GM12878 (cell line): ENCODE measurements around the gene RALGDS. TPM values are rescaled to one million over a fixed set of nuclear protein-coding genes. Genes with fewer than 3 reads are reported as not detected.

Source experiments
- ATAC-seq: fragments of 200-7000 bp; cut with Tn5 transposase; 3 replicates; pipeline ENCODE4 v1.9.1; 2020; ENCODE audit warnings: mild to moderate bottlenecking, moderate library complexity
- BruUV-seq: library from RNA; stranded (reverse); fragments of 400-500 nt; replicated peaks from 2 replicates; lab custom pipeline; 2021; lab: Mats Ljungman, UMichigan
- CTCF ChIA-PET: fragments of 300-600 bp; sonication (Branson Sonifier 250); formaldehyde crosslinking; extraction: SDS; loops from one replicate; lab custom pipeline; 2021; ENCODE audit warnings: inconsistent platforms; lab: Yijun Ruan, JAX
- POLR2A ChIA-PET: fragments of 350-600 bp; formaldehyde crosslinking; extraction: SDS; loops from one replicate; lab custom pipeline; 2021; ENCODE audit warnings: inconsistent platforms; lab: Charles Lee
- RAD21 ChIA-PET: fragments of 300-600 bp; sonication (Branson Sonifier 250); formaldehyde crosslinking; loops from one replicate; lab custom pipeline; 2023; ENCODE audit warnings: antibody characterized with exemption; ENCODE audit not compliant: unreplicated experiment; lab: Charles Lee
- SMC1A ChIA-PET: fragments of 300-600 bp; sonication (Branson Sonifier 250); formaldehyde crosslinking; loops from one replicate; lab custom pipeline; 2023; ENCODE audit not compliant: unreplicated experiment, uncharacterized antibody; lab: Charles Lee
- DNase-seq: peaks from one replicate; pipeline ENCODE4 v3.0.0-alpha.2; 2011; ENCODE audit warnings: low read depth, low spot score
- FAIRE-seq: peaks from 3 replicates; lab custom pipeline; 2011; peaks lifted over from hg19 to GRCh38; lab: Jason Lieb, UNC
- H2AFZ ChIP-seq: 2 replicates; pipeline ENCODE4 v1.6.0; 2011; ENCODE audit warnings: low read depth, low read length, control low read depth; ENCODE audit not compliant: control insufficient read depth
- H3K27ac ChIP-seq: 2 replicates; pipeline ENCODE4 v1.5.1; 2011; ENCODE audit warnings: control low read depth; ENCODE audit not compliant: control insufficient read depth, insufficient read depth
- H3K27me3 ChIP-seq, 2 experiments: replicated peaks in 1 of 2; 2 replicates each; pipeline versions ENCODE4 v1.6.0 to v1.6.1; 2011; ENCODE audit warnings: low read length in 1 of 2; ENCODE audit not compliant: control insufficient read depth in 2 of 2, insufficient read depth in 2 of 2
- H3K36me3 ChIP-seq, 2 experiments: 2 replicates each; pipeline ENCODE4 v1.5.1; 2011; ENCODE audit warnings: low read length in 1 of 2; ENCODE audit not compliant: control insufficient read depth in 2 of 2, insufficient read depth in 2 of 2
- H3K4me1 ChIP-seq: 2 replicates; pipeline ENCODE4 v1.6.1; 2011; ENCODE audit warnings: mild to moderate bottlenecking, low read length, moderate library complexity, mixed read lengths; ENCODE audit not compliant: control insufficient read depth, insufficient read depth
- H3K4me2 ChIP-seq: 2 replicates; pipeline ENCODE4 v1.6.0; 2011; ENCODE audit warnings: control low read depth; ENCODE audit not compliant: control insufficient read depth, insufficient read depth
- H3K4me3 ChIP-seq: fragments of 200-600 bp; sonication (generic); 2 replicates; pipeline ENCODE4 v1.5.1; 2016
- H3K79me2 ChIP-seq: 2 replicates; pipeline ENCODE4 v1.6.0; 2011; ENCODE audit warnings: low read length; ENCODE audit not compliant: control insufficient read depth, insufficient read depth
- H3K9ac ChIP-seq: 2 replicates; pipeline ENCODE4 v1.8.0; 2011; ENCODE audit warnings: low read length, control low read depth, mixed read lengths; ENCODE audit not compliant: control insufficient read depth, insufficient read depth
- H3K9me3 ChIP-seq: replicated peaks from 3 replicates; pipeline ENCODE4 v1.5.1; 2011; ENCODE audit warnings: mild to moderate bottlenecking, low read length; ENCODE audit not compliant: control insufficient read depth, insufficient read depth
- H4K20me1 ChIP-seq: 2 replicates; pipeline ENCODE4 v1.6.0; 2011; ENCODE audit not compliant: control insufficient read depth, insufficient read depth
- IKZF2 ChIP-seq, 2 experiments: fragments of 450-650 bp; IDR thresholded peaks; 2 replicates each; pipeline ENCODE4 v1.6.1; 2017; ENCODE audit warnings: mild to moderate bottlenecking in 2 of 2, moderate library complexity in 2 of 2
- LARP7 ChIP-seq: fragments of 450-650 bp; IDR thresholded peaks from 2 replicates; pipeline ENCODE4 v1.6.1; 2017; ENCODE audit warnings: mild to moderate bottlenecking
- NFYB ChIP-seq: IDR thresholded peaks from 2 replicates; pipeline ENCODE4 v1.6.1; 2011; ENCODE audit warnings: low read depth, mild to moderate bottlenecking, low read length, improper control_type of control experiment, moderate library complexity; ENCODE audit not compliant: insufficient read depth
- RAD21 ChIP-seq: IDR thresholded peaks from 2 replicates; pipeline ENCODE4 v1.6.1; 2011; ENCODE audit warnings: mild to moderate bottlenecking, low read depth, low read length, moderate library complexity; ENCODE audit not compliant: insufficient read depth
- RUNX3 ChIP-seq: IDR thresholded peaks from 2 replicates; pipeline ENCODE4 v1.6.1; 2012; ENCODE audit warnings: low read length, inconsistent platforms
- SMARCA5 ChIP-seq: fragments of 450-650 bp; IDR thresholded peaks from 2 replicates; pipeline ENCODE4 v1.6.1; 2017; ENCODE audit warnings: mild to moderate bottlenecking
- SMC3 ChIP-seq: IDR thresholded peaks from 2 replicates; pipeline ENCODE4 v1.6.1; 2011; ENCODE audit warnings: low read length, improper control_type of control experiment, borderline replicate concordance
- TBL1XR1 ChIP-seq: IDR thresholded peaks from 2 replicates; pipeline ENCODE4 v1.6.1; 2012; ENCODE audit warnings: low read depth, low read length, improper control_type of control experiment
- WGBS: methylation state at CpG from one replicate; pipeline ENCODE4 v1.1.6; 2016; ENCODE audit warnings: low lambda C conversion rate; ENCODE audit not compliant: insufficient replicate concordance, insufficient coverage; ENCODE audit errors: missing lambda C conversion rate; 5-methylcytosine and 5-hydroxymethylcytosine counted together
- in situ Hi-C: fragments of 300-500 bp; cut with MboI; formaldehyde crosslinking; loops from 9 replicates; pipeline ENCODE4 v1.14.3; 2018; ENCODE audit warnings: mixed read lengths
- intact Hi-C: fragments of 100-400 bp; cut with micrococcal nuclease; formaldehyde crosslinking; loops from one replicate; pipeline ENCODE4 v1.14.2; 2022; ENCODE audit not compliant: unreplicated experiment
- polyA plus RNA-seq, 11 experiments: library from polyadenylated mRNA; depleted of rRNA in 4 of 11; unstranded in 6 of 11; stranded (reverse) in 5 of 11; fragments of >200 nt; fragmentation: Nextera tagmentation in 4 of 11; fragmentation: Illumina TruSeq in 1 of 11; extraction: Ambion mirVana in 4 of 11; extraction: Trizol in 1 of 11; gene quantifications; 1 replicate in 1 of 11; 2 replicates in 10 of 11; pipeline versions ENCODE4 v1.2.1 to v1.2.3, GENCODE V29; 2011 to 2016; ENCODE audit warnings: inconsistent platforms in 2 of 11, missing spikeins in 2 of 11, low read depth in 1 of 11
- total RNA-seq, 4 experiments: library from RNA; depleted of rRNA in 3 of 4; stranded (reverse); fragments of >200 nt in 3 of 4; fragmentation: Illumina TruSeq in 1 of 4; extraction: Trizol in 1 of 4; gene quantifications; 2 replicates each; pipeline versions ENCODE4 v1.2.1 to v1.2.3, GENCODE V29; 2013 to 2021
- TF ChIP-seq, protein P1 (sequence below), 3 experiments: IDR thresholded peaks in 2 of 3; conservative IDR thresholded peaks in 1 of 3; 2 replicates each; pipeline ENCODE4 v1.5.1; 2011; ENCODE audit warnings: low read depth in 3 of 3, low read length in 3 of 3, mild to moderate bottlenecking in 3 of 3, control low read depth in 2 of 3, moderate library complexity in 2 of 3, inconsistent platforms in 1 of 3, mixed read lengths in 1 of 3; ENCODE audit not compliant: control insufficient read depth in 2 of 3, insufficient read depth in 1 of 3; ENCODE audit errors: extremely low read depth in 1 of 3

Gene RALGDS
- total and polyA plus RNA-seq, 10 of the 15 experiments (the other 5 are each of a cell fraction or from before 2014, with no cell fraction given), result 1.3 to 48.6 (median 21.2) TPM

DNA sequence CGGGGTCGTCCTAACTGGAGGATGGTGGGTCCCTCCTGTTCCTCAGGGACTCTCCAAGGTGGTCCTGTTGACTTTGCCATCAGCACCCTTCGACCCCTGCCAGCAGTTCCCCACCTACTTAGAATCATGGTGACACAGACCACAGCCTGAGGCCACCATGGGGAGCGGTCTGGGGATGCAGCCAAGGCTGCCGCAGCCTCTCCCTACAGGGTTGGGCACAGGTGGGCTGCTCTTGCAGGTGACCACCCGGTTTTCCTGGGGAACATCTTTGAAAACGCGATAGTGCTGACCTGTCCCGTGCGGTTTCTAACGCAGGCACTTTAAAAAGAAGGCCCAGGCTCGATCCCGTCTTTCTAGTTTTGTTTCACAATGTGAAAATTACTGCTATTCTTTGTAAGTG lies 72.0 kb downstream of the RALGDS start:
- Histone ChIP-seq H3K79me2 (no peaks in the 10 kb centered on the region), H3K27me3 (no peaks in the 10 kb centered on the region), H3K4me3 (no peak overlapping the region), H3K9ac (no peak overlapping the region), H4K20me1 (no peaks in the 10 kb centered on the region), H3K36me3 (peaks cover 17 to 35% of the 10 kb centered on the region in 2 experiments), H3K4me2 (no peak overlapping the region)
- ChIA-PET POLR2A (interaction anchor here (0.7 kb wide), 1 partner anchor 53 kb away, joined by 3 read pairs; no protein-coding TSS in a partner anchor), SMC1A (interaction anchor here (0.7 to 1.5 kb wide), 3 partner anchors 12 to 95 kb away, joined by 3 to 4 read pairs (median 3); no protein-coding TSS in a partner anchor)
- WGBS, result 95% methylated on average over 13 of the region's 13 CpGs
- ATAC-seq, result no peak
- in situ Hi-C loops, result loop anchor here (5.0 kb wide), 1 partner anchor 103 kb away; no protein-coding TSS in a partner anchor
- no peak for TF ChIP-seq TBL1XR1
- TF ChIP-seq NFYB, result no peak
- no peak for TF ChIP-seq RUNX3
- TF ChIP-seq SMARCA5, result no peak
- no peak for TF ChIP-seq IKZF2 (IDR thresholded peaks at IDR 0.05)
- TF ChIP-seq, all 136 proteins: peak for 0
- Histone ChIP-seq H3K9me3 (no peaks in the 10 kb centered on the region), H3K4me1 (no peaks in the 10 kb centered on the region), H3K27ac (no peak overlapping the region), H2AFZ (no peak overlapping the region)
- intact Hi-C loops, result no loop called here
- no TSS peak for BruUV-seq
- no peak for FAIRE-seq
- CTCF ChIA-PET, result interaction anchor here (0.6 to 2.0 kb wide), 6 partner anchors 17 to 98 kb away, joined by 3 to 8 read pairs (median 5); partner anchors contain the start of gene GTF3C5
- RAD21 ChIA-PET, result interaction anchor here (0.6 to 1.6 kb wide), 2 partner anchors 95 to 99 kb away, joined by 3 to 5 read pairs; no protein-coding TSS in a partner anchor
- no peak for DNase-seq

GRCh38 chr9:133048595-133048994 lies 72.4 kb downstream of the RALGDS start:
- Histone ChIP-seq H3K27ac (no peak overlapping the region), H3K27me3 (no peaks in the 10 kb centered on the region), H3K4me1 (no peaks in the 10 kb centered on the region), H3K9ac (no peak overlapping the region), H2AFZ (no peak overlapping the region), H3K36me3 (peaks cover 17 to 34% of the 10 kb centered on the region in 2 experiments), H3K9me3 (no peaks in the 10 kb centered on the region), H3K79me2 (no peaks in the 10 kb centered on the region), H4K20me1 (no peaks in the 10 kb centered on the region), H3K4me2 (no peak overlapping the region), H3K4me3 (no peak overlapping the region)
- no TSS peak for BruUV-seq
- ChIA-PET POLR2A (interaction anchor here (0.7 kb wide), 1 partner anchor 53 kb away, joined by 3 read pairs; no protein-coding TSS in a partner anchor), RAD21 (interaction anchor here (0.6 to 1.6 kb wide), 2 partner anchors 96 to 99 kb away, joined by 3 to 5 read pairs; no protein-coding TSS in a partner anchor), SMC1A (interaction anchor here (0.9 to 1.5 kb wide), 2 partner anchors 16 to 96 kb away, joined by 3 to 4 read pairs; no protein-coding TSS in a partner anchor), CTCF (interaction anchor here (0.6 to 2.0 kb wide), 7 partner anchors 16 to 98 kb away, joined by 3 to 8 read pairs (median 5); partner anchors contain the start of gene GTF3C5)
- DNase-seq, result no peak
- WGBS, result 56% methylated on average over 4 of the region's 5 CpGs
- TF ChIP-seq SMC3 (0 out of 2 replicates have a peak, but pooled peaks have one; percentile 8), RAD21 (peak; percentile 44), LARP7 (no peak)
- TF ChIP-seq, protein P1, sequence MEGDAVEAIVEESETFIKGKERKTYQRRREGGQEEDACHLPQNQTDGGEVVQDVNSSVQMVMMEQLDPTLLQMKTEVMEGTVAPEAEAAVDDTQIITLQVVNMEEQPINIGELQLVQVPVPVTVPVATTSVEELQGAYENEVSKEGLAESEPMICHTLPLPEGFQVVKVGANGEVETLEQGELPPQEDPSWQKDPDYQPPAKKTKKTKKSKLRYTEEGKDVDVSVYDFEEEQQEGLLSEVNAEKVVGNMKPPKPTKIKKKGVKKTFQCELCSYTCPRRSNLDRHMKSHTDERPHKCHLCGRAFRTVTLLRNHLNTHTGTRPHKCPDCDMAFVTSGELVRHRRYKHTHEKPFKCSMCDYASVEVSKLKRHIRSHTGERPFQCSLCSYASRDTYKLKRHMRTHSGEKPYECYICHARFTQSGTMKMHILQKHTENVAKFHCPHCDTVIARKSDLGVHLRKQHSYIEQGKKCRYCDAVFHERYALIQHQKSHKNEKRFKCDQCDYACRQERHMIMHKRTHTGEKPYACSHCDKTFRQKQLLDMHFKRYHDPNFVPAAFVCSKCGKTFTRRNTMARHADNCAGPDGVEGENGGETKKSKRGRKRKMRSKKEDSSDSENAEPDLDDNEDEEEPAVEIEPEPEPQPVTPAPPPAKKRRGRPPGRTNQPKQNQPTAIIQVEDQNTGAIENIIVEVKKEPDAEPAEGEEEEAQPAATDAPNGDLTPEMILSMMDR (IDR thresholded peaks at IDR 0.05 in 2 of 3, conservative IDR thresholded peaks at IDR 0.05 in 1 of 3; ENCODE audit: control insufficient read depth in 2 of 3, extremely low read depth in 1 of 3, insufficient read depth in 1 of 3, low read depth in 3 of 3, low read length in 3 of 3), result peak; percentile 30 to 48 (median 41); a peak in 4 of 6 replicates
- peak; percentile 83 for ATAC-seq
- intact Hi-C loops (no loop called here), in situ Hi-C loops (loop anchor here (5.0 kb wide), 1 partner anchor 104 kb away; no protein-coding TSS in a partner anchor)
- FAIRE-seq, result no peak
